Measurements from ENCODE around the gene LRRIQ1.

DNA sequence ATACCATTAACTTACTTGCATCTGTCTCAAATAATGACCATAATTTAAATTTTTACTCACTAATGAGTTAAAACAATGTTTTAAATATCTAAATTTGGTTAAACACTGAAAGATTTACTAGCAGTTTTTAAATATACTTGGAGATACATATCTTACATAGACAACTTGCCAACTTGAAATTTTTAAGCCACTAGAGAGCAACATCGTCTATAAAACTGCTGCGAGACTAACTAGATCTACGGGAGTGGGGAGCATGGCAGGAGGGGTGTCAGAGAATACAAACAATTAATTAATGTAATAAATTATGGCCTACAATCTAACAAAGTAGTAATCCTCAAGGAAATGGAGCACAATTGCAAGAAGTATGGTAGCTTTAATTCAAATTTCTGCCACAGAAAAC, 120.4 kb downstream of the LRRIQ1 start:
- TF ChIP-seq, protein P1, sequence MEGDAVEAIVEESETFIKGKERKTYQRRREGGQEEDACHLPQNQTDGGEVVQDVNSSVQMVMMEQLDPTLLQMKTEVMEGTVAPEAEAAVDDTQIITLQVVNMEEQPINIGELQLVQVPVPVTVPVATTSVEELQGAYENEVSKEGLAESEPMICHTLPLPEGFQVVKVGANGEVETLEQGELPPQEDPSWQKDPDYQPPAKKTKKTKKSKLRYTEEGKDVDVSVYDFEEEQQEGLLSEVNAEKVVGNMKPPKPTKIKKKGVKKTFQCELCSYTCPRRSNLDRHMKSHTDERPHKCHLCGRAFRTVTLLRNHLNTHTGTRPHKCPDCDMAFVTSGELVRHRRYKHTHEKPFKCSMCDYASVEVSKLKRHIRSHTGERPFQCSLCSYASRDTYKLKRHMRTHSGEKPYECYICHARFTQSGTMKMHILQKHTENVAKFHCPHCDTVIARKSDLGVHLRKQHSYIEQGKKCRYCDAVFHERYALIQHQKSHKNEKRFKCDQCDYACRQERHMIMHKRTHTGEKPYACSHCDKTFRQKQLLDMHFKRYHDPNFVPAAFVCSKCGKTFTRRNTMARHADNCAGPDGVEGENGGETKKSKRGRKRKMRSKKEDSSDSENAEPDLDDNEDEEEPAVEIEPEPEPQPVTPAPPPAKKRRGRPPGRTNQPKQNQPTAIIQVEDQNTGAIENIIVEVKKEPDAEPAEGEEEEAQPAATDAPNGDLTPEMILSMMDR (conservative IDR thresholded peaks at IDR 0.05): no peak; the same call in 1 of the 2 replicates
- TF ChIP-seq ZFX (IDR thresholded peaks at IDR 0.05): no peak
